Activated gamma-delta T cell treated with anti-CD3 and anti-CD28 coated beads, Interleukin-2, amount 50 U/mL, for 16 hours (primary cell): ENCODE data around the gene KHDC3L.

Experiments
- DNase-seq: peaks from one replicate; pipeline ENCODE4 v3.0.0-alpha.2; 2020; ENCODE audit warnings: low read depth

The KHDC3L gene

DNA sequence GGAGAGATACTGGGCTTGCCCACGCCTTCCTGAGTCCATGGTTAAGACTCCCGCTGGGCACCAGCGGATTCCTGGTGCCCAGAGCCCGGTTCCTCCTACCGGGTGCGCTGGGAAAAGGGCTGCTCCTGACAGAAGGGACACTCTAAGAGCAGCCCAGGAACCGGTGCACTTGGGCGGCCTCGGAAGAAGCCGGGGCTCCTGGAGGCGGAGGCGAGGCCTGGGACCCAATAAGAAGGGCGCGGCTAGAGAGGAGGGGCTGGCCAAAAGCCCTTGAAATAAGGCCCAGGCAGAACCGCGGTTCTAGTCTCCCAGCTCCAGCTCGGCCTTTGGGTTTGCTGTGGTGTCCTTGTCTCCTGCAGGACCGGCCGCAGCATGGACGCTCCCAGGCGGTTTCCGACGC, at the start of gene KHDC3L:
Gene KHDC3L (plus strand): TSS at position 301 of the 400 bp plus-strand sequence. CDS start 72 bp downstream, at position 373.
- DNase-seq: no peak

DNA sequence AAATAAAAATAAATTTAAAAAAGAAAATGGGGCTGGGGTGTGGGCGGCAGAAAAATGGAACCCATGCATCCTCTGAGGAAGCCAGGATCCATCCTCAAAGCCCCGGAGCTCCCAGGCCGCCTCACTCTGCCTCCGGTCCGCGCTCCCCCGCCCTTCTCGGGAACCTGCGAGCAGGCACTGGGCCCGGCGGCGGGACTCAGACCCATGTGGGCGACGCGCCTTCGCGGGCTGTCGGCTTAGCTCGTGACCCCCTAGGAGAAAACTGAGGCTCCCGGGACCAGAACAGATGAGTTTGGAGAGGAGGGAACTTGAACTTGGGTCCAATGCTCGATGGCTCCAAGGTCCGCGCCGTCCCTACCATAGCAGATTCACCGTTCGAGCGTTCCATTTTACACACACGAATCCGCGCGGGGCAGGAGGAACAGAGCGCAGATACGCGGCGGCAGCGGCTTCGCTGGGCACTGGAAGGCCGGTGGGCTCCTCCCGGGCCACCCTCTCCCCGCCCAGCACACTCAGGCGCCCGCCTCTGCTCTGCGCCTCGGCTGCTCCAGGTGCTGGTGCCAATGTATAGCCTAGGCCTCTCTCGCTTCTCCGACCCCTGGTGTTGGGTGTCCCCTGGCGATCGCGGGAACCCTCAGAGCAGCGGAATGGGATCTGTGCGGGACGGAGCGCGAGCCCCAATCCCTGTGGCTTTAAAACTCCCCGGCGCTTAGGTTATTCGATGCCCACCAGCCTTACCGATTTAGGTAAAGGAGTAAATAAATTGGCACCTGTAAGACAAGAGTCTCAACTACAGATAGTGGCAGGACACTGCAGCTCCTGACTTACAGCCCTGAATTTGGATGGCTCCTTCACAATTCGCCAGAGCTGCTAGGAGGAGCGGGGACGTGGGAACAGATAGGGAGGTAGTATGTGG, 47.6 kb upstream of the KHDC3L start:
- DNase-seq: no peak

DNA sequence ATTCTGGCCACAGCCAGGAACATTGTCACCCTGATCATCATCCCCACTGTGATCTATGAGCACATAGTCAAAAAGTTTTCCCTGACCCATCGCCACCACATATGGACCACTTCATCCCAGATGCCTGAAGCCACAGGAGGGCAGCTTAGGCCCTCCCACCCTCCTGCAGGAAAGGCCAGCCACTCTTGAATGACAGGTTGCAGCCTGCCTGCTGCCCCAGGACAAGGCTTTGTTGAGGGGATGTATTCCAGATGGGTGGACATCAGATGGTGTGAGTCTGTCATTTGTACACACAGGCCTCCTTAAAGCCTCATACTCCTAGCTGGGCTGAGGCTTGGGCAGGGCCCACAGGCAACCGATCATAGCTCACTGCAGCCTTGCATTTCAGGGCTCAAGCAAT, 39.1 kb upstream of the KHDC3L start:
- no peak for DNase-seq

- DNase-seq: no peak
These were observed 36.8 kb upstream of the KHDC3L start for GRCh38 chr6:73325656-73326055.

DNA sequence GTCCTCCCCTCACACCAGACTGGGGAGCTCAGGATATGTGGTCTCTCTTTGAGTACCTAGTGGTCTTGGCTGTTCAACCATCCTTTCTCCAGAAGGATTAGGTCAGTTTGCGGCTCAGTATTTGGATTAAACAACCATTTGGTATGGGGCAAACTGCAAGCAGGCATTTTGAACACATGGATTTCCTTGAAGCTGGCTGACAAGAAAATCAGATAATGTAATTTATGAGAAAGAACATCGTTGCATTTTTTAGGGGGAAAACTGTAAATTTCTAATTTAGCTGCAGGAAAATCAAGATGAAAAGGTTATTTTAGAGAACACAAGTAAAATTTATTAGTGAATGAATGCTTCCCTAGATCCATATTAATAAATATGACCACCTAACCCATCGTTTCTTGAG, 33.7 kb upstream of the KHDC3L start:
- DNase-seq: no peak

- DNase-seq: no peak
These were observed 33.3 kb upstream of the KHDC3L start for GRCh38 chr6:73329201-73329600.

GRCh38 chr6:73339340-73339739, 23.1 kb upstream of the KHDC3L start:
- DNase-seq: no peak

GRCh38 chr6:73340048-73340447, 22.4 kb upstream of the KHDC3L start:
- DNase-seq: no peak

DNA sequence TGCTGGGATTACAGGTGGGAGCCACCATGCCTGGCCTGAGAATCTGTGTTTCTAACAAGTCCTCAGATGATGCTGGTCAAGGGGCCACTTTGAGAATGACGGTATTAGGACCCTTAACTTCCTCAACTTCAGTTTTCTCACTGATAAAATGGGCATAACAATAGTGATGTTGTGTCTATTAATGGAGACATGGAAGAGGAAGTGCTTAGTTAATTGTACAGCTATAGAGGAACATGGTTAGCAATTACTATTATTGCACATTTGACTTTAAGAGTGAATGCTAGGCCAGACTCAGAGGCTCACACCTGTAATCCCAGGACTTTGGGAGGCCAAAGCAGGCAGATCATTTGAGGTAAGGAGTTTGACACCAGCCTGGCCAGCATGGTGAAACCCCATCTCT, 21.1 kb upstream of the KHDC3L start:
- no peak for DNase-seq

DNA sequence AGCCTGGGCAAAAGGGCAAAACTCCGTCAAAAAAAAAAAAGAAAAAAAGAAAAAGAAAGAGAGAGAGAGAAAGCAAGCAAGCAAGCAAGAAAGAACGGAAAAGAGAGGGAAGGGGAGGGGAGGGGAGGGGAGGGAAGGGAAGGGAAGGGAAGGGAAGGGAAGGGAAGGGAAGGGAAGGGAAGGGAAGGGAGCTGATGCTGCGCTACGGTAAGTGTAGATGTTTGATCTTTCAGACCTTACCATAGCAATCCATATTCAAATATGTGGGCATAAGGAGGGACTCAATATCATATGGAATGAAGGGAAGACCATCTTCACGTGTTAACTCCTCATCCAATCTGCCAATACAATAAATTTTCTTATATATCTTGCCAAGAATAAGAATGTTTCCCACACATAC, 20.3 kb upstream of the KHDC3L start:
- no peak for DNase-seq

DNA sequence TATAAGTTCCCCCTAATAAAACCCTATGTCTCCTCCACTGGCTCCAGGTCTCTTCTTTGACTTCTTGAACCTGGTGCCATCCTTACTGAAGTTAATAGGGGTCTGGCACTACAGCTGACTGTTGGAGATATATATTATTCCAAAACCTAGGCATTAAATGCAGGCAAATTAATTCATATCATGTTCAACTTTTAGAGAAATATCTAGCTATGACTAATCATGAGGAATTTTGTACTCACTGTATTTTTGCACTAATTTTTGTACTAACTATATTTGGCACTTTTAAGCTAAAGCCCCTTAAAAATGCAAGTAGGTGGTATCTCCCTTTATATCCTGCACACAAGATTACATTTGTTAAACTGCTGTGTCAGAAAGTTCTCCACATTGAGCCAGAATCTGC, 19.3 kb upstream of the KHDC3L start:
- DNase-seq: no peak

DNA sequence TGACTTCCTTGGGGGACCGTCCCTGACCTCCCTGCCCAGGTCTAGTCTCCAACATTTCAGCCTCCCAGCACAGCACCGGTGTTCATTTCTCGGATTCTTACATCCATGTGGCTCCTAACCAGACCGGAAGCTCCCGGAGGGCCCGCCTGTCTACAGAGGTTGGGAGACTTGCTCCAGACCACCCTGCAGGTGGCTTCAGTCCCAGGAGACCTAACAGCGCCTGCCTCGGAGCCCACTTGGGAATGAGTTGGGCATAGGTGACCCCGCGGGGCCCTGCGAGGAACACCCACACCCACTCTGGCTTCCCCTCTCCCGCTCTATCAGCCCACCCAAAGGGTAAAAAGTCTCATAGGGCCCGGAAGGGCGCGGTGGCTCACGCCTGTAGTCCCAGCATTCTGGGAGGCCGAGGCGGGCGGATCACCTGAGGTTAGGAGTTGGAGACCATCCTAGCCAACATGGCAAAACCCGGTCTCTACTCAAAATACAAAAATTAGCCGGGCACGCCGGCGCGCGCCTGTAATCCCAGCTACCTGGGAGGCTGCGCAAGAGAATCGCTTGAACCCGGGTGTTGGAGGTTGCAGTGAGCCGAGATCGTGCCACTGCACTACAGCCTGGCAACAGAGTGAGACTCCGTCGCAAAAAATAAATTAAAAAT, 13.8 kb upstream of the KHDC3L start:
- no peak for DNase-seq

- DNase-seq: no peak
These were observed 13.1 kb upstream of the KHDC3L start for GRCh38 chr6:73349311-73349710.

DNA sequence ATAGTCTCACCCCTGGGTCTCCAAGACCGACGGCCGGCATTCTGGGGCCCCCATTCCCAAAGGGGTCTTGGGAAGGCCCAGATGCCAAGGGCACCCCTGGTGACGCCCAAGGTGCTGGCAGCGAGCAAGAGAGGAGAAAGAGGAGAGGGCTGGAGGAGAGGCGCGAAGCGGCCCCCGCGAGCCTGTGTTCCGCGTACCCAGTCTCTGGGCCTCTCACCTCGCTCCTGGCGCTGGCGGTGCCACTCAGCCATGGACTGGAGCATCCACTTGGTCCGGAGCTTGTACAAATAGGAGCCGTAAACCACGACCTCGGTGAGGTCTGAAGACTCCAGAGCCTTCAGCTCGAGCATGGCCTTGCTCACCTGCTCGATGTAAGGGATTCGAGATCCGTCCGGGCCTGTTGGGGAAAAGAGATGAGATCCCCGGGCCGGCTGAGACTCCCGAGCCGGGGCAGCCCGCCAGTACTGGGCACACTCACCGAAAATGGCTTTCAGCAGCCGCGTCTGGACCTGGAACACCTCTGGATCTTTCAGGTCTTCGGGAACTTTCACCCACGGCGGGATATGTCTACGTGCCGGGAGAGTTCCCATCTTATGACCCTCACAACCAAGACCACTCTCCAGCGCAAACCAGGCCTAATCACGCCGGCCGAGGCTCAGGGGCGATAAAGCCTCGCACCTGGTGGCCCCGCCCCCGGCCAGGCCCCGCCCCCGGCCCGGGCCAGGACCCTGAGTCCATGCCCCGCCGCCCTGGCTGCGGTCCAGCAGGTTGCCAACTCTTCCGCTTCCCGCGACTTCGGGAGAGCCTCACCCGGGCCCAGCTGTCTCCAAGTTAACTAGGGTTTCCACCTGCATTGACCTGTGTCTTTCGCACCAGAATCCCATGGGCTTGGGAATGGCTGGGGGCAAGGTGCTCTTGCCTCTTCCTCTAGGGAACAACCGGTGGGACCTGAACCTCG, 8.5 kb upstream of the KHDC3L start, which contains the start of gene DPPA5:
Gene DPPA5 (minus strand): TSS at position 641 of the 958 bp plus-strand sequence. CDS start 51 bp downstream, at position 590.
- no peak for DNase-seq

GRCh38 chr6:73362869-73363536, 545 bp downstream of the KHDC3L start:
- no peak for DNase-seq

DNA sequence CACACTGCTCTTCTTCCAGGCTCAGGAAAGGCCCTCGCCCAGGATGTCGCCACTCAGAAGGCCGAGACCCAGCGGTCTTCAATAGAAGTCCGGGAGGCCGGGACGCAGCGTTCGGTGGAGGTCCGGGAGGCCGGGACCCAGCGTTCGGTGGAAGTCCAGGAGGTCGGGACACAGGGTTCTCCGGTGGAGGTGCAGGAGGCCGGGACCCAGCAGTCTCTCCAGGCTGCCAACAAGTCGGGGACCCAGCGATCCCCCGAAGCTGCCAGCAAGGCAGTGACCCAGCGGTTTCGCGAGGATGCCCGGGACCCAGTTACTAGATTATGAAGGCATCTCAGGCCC, 1.0 kb downstream of the KHDC3L start:
- no peak for DNase-seq

DNA sequence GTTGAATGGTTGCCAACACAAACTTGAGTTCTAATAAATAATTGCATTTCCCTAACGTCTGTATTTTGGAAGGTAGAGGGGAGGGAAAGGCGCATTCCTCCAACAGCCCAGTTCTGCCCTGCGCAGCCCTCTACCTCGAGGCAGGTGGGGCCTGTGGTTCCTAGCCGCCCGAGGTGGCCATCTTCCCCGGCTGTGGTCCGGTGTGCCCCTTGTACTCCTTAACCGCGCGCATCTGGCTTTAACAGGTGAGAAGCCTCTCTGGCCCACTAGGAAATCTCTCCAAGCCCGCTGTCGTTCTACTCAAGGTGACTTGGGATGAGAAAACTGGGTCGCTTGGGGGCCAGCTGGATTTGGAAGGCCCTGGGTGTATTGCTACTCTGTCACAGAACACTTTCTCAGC, 1.7 kb downstream of the KHDC3L start:
- no peak for DNase-seq

DNA sequence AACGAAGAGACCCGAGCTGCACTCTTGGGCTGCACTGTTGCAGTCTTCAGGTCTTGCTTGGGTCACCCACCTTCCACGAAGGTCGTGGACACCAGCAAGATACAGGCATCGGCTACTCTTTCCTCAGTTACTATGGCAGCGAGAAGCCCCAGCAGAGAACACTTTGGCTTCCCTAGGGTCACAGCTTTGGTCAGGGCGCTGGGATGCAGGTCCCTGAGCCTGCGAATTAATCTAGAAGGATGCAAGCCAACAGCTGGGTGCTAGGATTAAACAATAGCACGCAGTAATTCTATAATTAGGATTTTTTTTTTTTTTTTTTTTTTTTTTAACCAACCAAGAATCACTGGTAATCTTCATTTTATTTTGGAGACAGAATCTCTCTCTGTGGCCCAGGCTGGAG, 2.1 kb downstream of the KHDC3L start:
- no peak for DNase-seq

GRCh38 chr6:73367761-73368355, 5.4 kb downstream of the KHDC3L start:
- DNase-seq: no peak

GRCh38 chr6:73368675-73369074, 6.2 kb downstream of the KHDC3L start:
- no peak for DNase-seq

GRCh38 chr6:73369157-73369556, 6.7 kb downstream of the KHDC3L start:
- no peak for DNase-seq
